ENCODE results near the gene FGFRL1. TPM values are rescaled to one million over a fixed set of nuclear protein-coding genes. Genes with fewer than 3 reads are reported as not detected.

The FGFRL1 gene, protein sequence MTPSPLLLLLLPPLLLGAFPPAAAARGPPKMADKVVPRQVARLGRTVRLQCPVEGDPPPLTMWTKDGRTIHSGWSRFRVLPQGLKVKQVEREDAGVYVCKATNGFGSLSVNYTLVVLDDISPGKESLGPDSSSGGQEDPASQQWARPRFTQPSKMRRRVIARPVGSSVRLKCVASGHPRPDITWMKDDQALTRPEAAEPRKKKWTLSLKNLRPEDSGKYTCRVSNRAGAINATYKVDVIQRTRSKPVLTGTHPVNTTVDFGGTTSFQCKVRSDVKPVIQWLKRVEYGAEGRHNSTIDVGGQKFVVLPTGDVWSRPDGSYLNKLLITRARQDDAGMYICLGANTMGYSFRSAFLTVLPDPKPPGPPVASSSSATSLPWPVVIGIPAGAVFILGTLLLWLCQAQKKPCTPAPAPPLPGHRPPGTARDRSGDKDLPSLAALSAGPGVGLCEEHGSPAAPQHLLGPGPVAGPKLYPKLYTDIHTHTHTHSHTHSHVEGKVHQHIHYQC
- 2.8 to 8.1 TPM (median 4.9 TPM) in 3 replicates for polyA plus RNA-seq
- polyA plus RNA-seq (2011; ENCODE audit: low read depth) = 1.9 TPM
- 8.3 and 9.7 TPM in 2 replicates for polyA plus RNA-seq (2011; cell fraction: cytosol; rRNA removed)
- polyA plus RNA-seq (2011; cell fraction: nucleus; rRNA removed) = 13.6 and 16.4 TPM in 2 replicates
- polyA plus RNA-seq (2012; ENCODE audit: low replicate concordance) = 4.2 and 8.0 TPM in 2 replicates
- 28.4 to 43.9 TPM (median 33.5 TPM) in 3 replicates for polyA minus RNA-seq
- 11.7 TPM for polyA minus RNA-seq (2011; cell fraction: cytosol; rRNA and poly(A)+ RNA removed)
- 7.8 and 10.3 TPM in 2 replicates for polyA minus RNA-seq (2011; cell fraction: nucleus; rRNA and poly(A)+ RNA removed)

- no peak for TF ChIP-seq EZH2 (IDR thresholded peaks at IDR 0.05; ENCODE audit: low read length)
- TF ChIP-seq, protein P1, sequence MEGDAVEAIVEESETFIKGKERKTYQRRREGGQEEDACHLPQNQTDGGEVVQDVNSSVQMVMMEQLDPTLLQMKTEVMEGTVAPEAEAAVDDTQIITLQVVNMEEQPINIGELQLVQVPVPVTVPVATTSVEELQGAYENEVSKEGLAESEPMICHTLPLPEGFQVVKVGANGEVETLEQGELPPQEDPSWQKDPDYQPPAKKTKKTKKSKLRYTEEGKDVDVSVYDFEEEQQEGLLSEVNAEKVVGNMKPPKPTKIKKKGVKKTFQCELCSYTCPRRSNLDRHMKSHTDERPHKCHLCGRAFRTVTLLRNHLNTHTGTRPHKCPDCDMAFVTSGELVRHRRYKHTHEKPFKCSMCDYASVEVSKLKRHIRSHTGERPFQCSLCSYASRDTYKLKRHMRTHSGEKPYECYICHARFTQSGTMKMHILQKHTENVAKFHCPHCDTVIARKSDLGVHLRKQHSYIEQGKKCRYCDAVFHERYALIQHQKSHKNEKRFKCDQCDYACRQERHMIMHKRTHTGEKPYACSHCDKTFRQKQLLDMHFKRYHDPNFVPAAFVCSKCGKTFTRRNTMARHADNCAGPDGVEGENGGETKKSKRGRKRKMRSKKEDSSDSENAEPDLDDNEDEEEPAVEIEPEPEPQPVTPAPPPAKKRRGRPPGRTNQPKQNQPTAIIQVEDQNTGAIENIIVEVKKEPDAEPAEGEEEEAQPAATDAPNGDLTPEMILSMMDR (optimal IDR thresholded peaks at IDR 0.05 in 1 of 3, IDR thresholded peaks at IDR 0.05 in 1 of 3, conservative IDR thresholded peaks at IDR 0.05 in 1 of 3; ENCODE audit: extremely low read depth in 1 of 3, insufficient read depth in 2 of 3, low read length in 3 of 3) = no peak
- Histone ChIP-seq H4K20me1 (ENCODE audit: control insufficient read depth, extremely low read depth, insufficient read depth, low read length) (peaks cover 2% of the 10 kb centered on the region), H3K4me2 (ENCODE audit: control insufficient read depth, extremely low read depth, insufficient read depth, low read depth, low read length) (peak within 1 kb of the TSS; percentile 87), H3K79me2 (ENCODE audit: control insufficient read depth, insufficient read depth, low read length) (no peaks in the 10 kb centered on the region), H3K27me3 (ENCODE audit: control insufficient read depth, extremely low read depth, insufficient read depth, low read length) (peaks cover 25% of the 10 kb centered on the region), H3K4me3 (ENCODE audit: control insufficient read depth in 2 of 3, extremely low read depth in 1 of 3, insufficient read depth in 2 of 3, low read depth in 1 of 3, low read length in 3 of 3) (peak within 1 kb of the TSS; percentile 48 to 67 (median 59)), H2AFZ (ENCODE audit: control insufficient read depth, low read length) (peak within 1 kb of the TSS; percentile 63), H3K36me3 (ENCODE audit: control insufficient read depth in 2 of 2, extremely low read depth in 1 of 2, insufficient read depth in 2 of 2, low read length in 2 of 2) (no peaks in the 10 kb centered on the region), H3K9me1 (ENCODE audit: control insufficient read depth, extremely low read depth, insufficient read depth, low read length) (no peaks in the 10 kb centered on the region), H3K9ac (ENCODE audit: control insufficient read depth, extremely low read depth, insufficient read depth, low read length) (peak within 1 kb of the TSS; percentile 69), H3K27ac (ENCODE audit: control insufficient read depth, insufficient read depth, low read length) (peak within 1 kb of the TSS; percentile 61), H3K4me1 (ENCODE audit: control insufficient read depth, extremely low read depth, insufficient read depth, low read length) (peaks cover 15% of the 10 kb centered on the region), H3K9me3 (ENCODE audit: control insufficient read depth, low read depth, low read length) (no peaks in the 10 kb centered on the region)
- dilution Hi-C loops (cut with MboI; ENCODE audit: extremely low pct_ligation_motif_present, low sequenced_read_pairs) = no loop called here
- DNase-seq (ENCODE audit: low read depth, low spot score) (no peak), FAIRE-seq (no peak)
Measured at GRCh38 chr4:1011022-1011665, at the start of gene FGFRL1. Gene FGFRL1 (plus strand): TSS chr4:1011626. CDS start chr4:1012486, 860 bp downstream.

GRCh38 chr4:962231-963208 is 48.9 kb upstream of the FGFRL1 start:
- peak overlapping the region; percentile 8 for H3K27ac ChIP-seq (ENCODE audit: control insufficient read depth, insufficient read depth, low read length)
- H4K20me1 ChIP-seq (ENCODE audit: control insufficient read depth, extremely low read depth, insufficient read depth, low read length) = peaks cover 6% of the 10 kb centered on the region
- no peak overlapping the region for H3K9ac ChIP-seq (ENCODE audit: control insufficient read depth, extremely low read depth, insufficient read depth, low read length)
- H3K9me1 ChIP-seq (ENCODE audit: control insufficient read depth, extremely low read depth, insufficient read depth, low read length) = peaks cover 3% of the 10 kb centered on the region
- TF ChIP-seq, protein P1 (optimal IDR thresholded peaks at IDR 0.05 in 1 of 3, IDR thresholded peaks at IDR 0.05 in 1 of 3, conservative IDR thresholded peaks at IDR 0.05 in 1 of 3; ENCODE audit: extremely low read depth in 1 of 3, insufficient read depth in 2 of 3, low read length in 3 of 3) = no peak
- no peak for TF ChIP-seq EZH2 (IDR thresholded peaks at IDR 0.05; ENCODE audit: low read length)
- H3K4me2 ChIP-seq (ENCODE audit: control insufficient read depth, extremely low read depth, insufficient read depth, low read depth, low read length) = no peak overlapping the region
- no peaks in the 10 kb centered on the region for H3K27me3 ChIP-seq (ENCODE audit: control insufficient read depth, extremely low read depth, insufficient read depth, low read length)
- H3K9me3 ChIP-seq (ENCODE audit: control insufficient read depth, low read depth, low read length) = no peaks in the 10 kb centered on the region
- H3K79me2 ChIP-seq (ENCODE audit: control insufficient read depth, insufficient read depth, low read length) = no peaks in the 10 kb centered on the region
- peaks cover 7% of the 10 kb centered on the region for H3K4me1 ChIP-seq (ENCODE audit: control insufficient read depth, extremely low read depth, insufficient read depth, low read length)
- peaks cover 4 to 22% of the 10 kb centered on the region in 2 experiments for H3K36me3 ChIP-seq (ENCODE audit: control insufficient read depth in 2 of 2, extremely low read depth in 1 of 2, insufficient read depth in 2 of 2, low read length in 2 of 2)
- DNase-seq (ENCODE audit: low read depth, low spot score) (no peak), FAIRE-seq (no peak)
- H2AFZ ChIP-seq (ENCODE audit: control insufficient read depth, low read length) = no peak overlapping the region
- dilution Hi-C loops (cut with MboI; ENCODE audit: extremely low pct_ligation_motif_present, low sequenced_read_pairs) = no loop called here
- no peak overlapping the region for H3K4me3 ChIP-seq (ENCODE audit: control insufficient read depth in 2 of 3, extremely low read depth in 1 of 3, insufficient read depth in 2 of 3, low read depth in 1 of 3, low read length in 3 of 3)

Measured in keratinocyte (primary cell).